Activated T-helper 17 cell treated with anti-CD3 and anti-CD28 coated beads, Interleukin-2, amount 50 U/mL, for 72 hours (primary cell): ENCODE results near the gene TNIP1. TPM values are rescaled to one million over a fixed set of nuclear protein-coding genes. Genes with fewer than 3 reads are reported as not detected.

Source experiments
- ATAC-seq: fragments of 150-1000 bp; cut with Tn5 transposase; replicated peaks from 2 replicates; pipeline ENCODE4 v1.10.0; 2021; ENCODE audit warnings: mild to moderate bottlenecking, moderate library complexity
- H3K27ac Mint-ChIP-seq: one replicate; pipeline ENCODE4 v1.8.0; 2022; ENCODE audit warnings: mixed read lengths
- H3K27me3 Mint-ChIP-seq: one replicate; pipeline ENCODE4 v1.8.0; 2022; ENCODE audit warnings: mixed read lengths
- H3K36me3 Mint-ChIP-seq: one replicate; pipeline ENCODE4 v1.8.0; 2022; ENCODE audit warnings: low read depth, mild to moderate bottlenecking, mixed read lengths
- H3K4me1 Mint-ChIP-seq: one replicate; pipeline ENCODE4 v1.8.0; 2022; ENCODE audit warnings: mixed read lengths
- H3K4me3 Mint-ChIP-seq: one replicate; pipeline ENCODE4 v1.8.0; 2022; ENCODE audit warnings: mild to moderate bottlenecking, mixed read lengths
- H3K9me3 Mint-ChIP-seq: one replicate; pipeline ENCODE4 v1.8.0; 2022; ENCODE audit warnings: mixed read lengths
- total RNA-seq, 2 donors: library from RNA; stranded (reverse); gene quantifications; one replicate each; pipeline ENCODE4 v1.2.3, GENCODE V29; 2022

The TNIP1 gene
- total RNA-seq, 2 donors from 2014 or later, result 316 to 609 TPM

DNA sequence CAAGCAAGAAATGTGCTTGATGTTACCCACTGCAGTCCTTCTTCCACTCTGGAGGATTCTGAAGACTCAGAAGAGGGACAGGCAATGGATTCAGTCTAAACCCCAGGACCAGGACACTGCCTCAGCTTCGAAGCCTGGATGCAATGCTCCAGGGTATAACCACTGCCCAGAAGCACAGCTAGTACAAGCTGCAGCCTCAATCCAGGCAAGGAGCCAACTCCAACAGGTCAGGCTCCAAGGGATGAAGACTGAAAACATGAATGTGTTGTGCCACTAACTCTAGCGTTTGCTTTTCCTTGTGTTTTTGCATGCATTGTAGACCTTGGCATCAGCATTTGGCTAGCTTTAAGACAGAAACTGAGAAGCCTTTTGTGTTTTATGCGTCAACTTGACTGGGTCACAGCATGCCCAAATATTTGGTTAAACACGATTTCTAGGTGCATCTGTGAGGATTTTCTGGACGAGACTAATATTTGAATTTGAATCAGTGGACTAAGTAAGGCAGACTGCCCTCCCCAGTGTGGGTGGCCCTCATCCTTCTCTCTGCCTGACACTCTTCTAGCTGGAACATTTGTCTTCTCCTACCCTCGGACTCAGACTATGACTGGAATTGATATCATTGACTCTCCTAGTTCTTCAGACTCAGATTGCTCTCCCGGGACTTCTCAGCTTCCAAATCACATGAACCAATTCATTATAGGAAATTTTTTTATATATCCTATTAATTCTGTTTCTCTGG, 81.0 kb downstream of the TNIP1 start:
- Mint-ChIP-seq H3K4me3 (no peak overlapping the region), H3K36me3 (no peaks in the 10 kb centered on the region), H3K27ac (no peak overlapping the region), H3K4me1 (no peaks in the 10 kb centered on the region), H3K9me3 (no peaks in the 10 kb centered on the region), H3K27me3 (peaks cover 7% of the 10 kb centered on the region)
- ATAC-seq, result no peak

DNA sequence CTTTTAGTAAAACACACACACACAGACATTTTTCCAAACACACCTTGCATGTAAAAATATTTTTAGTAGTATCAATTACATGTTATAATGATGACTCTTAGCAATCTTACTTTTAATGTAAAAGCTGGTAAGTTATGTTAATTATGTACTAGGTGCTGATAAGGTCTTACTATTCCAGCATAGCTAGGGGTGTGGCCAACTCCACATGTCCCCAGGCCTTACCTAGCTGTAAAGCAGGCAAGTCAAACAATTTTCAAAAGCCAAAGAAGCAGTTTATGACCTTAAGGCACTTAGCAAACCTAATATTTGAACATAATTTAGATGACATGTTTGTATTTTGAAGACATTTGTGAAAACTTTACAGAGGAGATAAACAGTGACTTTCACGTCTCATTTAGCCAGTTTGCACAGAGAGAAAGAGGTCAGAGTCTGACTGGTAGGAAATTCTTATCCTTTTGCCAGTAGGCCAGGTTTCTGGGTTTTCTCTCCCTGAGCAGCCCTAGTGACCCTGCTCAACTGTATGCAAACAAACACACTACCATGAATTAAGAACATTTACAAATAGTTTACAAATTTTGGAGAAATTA, 86.9 kb downstream of the TNIP1 start:
- no peaks in the 10 kb centered on the region for H3K27me3 Mint-ChIP-seq
- ATAC-seq, result no peak
- no peaks in the 10 kb centered on the region for H3K4me1 Mint-ChIP-seq
- H3K27ac Mint-ChIP-seq, result no peak overlapping the region
- no peak overlapping the region for H3K4me3 Mint-ChIP-seq
- H3K36me3 Mint-ChIP-seq, result no peaks in the 10 kb centered on the region
- H3K9me3 Mint-ChIP-seq, result peaks cover 9% of the 10 kb centered on the region

DNA sequence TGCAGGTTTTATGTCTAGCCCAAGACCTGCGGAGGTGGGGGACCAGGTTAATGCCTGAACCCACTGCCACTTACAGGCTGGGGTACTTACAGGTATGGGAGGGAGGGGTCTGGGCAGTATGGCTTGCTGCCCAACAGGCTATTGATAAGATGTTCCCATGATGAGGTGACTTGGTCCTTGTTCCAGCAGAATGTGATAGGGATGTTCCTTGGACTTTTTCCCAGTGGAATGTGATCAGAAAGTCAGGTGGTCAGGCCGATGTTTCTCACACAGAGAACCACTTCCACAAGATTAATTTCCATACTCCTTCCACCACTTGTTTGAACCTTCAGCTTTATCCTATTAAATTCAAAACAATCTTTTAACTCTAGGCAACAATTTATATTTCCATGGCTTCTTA, 87.4 kb downstream of the TNIP1 start:
- H3K9me3 Mint-ChIP-seq, result peaks cover 9% of the 10 kb centered on the region
- no peak overlapping the region for H3K27ac Mint-ChIP-seq
- H3K27me3 Mint-ChIP-seq, result no peaks in the 10 kb centered on the region
- ATAC-seq, result no peak
- H3K4me1 Mint-ChIP-seq, result no peaks in the 10 kb centered on the region
- H3K4me3 Mint-ChIP-seq, result no peak overlapping the region
- H3K36me3 Mint-ChIP-seq, result no peaks in the 10 kb centered on the region

DNA sequence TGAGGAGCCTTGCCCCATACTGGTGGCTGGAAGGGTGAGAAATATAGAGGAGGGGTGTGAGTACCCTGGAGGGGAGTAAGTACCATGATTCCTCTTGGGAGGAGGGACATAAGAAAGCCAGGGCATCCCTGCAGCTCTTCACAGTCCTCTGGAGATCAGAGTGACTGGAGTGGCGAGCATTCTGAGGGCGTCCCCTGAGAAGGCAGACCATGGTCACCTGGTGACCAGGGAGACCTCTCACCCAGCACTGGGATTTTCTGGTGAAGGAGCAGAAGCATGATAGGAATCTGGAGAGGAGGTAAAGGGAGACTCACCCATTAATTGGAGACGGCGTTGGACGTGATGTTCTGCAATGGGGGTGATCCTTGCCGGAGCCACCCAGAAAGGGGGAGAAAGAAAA, 88.1 kb downstream of the TNIP1 start:
- no peak for ATAC-seq
- no peaks in the 10 kb centered on the region for H3K36me3 Mint-ChIP-seq
- no peaks in the 10 kb centered on the region for H3K27me3 Mint-ChIP-seq
- H3K4me1 Mint-ChIP-seq, result no peaks in the 10 kb centered on the region
- peaks cover 9% of the 10 kb centered on the region for H3K9me3 Mint-ChIP-seq
- H3K27ac Mint-ChIP-seq, result no peak overlapping the region
- H3K4me3 Mint-ChIP-seq, result no peak overlapping the region

DNA sequence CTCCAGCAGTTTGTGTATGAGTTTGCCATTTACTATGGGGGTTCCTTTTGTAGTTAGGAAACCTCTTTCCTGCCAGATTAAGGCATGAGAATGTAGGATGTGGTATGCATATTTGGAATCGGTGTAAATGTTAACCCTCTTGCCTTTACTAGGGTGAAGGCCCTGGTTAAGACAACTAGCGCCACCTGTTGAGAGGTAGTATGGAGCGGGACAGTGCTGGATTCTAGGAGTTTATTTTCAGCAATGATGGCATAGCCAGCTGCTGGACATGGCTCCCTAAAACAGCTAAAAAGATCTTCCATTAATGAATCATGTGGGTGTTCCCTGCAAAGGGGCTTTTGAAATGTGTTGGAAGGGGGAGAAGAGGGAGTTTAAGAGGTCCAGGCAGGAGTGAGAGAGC, 91.1 kb downstream of the TNIP1 start:
- Mint-ChIP-seq H3K27me3 (no peaks in the 10 kb centered on the region), H3K4me1 (no peaks in the 10 kb centered on the region), H3K36me3 (no peaks in the 10 kb centered on the region), H3K27ac (no peak overlapping the region), H3K4me3 (no peak overlapping the region), H3K9me3 (peaks cover 9% of the 10 kb centered on the region)
- peak; percentile 44 for ATAC-seq

DNA sequence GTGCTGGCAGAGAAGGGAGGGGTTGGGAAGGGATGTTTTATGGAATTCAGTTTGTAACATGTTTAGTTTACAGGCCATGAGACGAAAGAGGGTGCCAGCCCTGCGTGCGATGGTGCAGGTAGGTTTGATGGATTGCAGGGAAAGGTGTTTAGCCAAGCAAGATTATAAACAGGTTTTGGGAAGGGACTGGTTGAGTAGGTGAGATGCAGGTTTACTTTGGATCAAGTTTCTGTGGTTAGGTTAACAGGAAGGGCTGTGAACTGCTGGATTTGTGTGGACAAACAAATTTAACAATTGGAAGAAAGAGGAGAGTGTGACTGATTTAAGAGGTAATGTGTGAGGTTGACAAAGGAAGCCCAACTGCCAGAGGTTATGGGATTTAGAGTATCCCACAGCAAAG, 93.1 kb downstream of the TNIP1 start:
- H3K9me3 Mint-ChIP-seq, result peaks cover 4% of the 10 kb centered on the region
- no peaks in the 10 kb centered on the region for H3K36me3 Mint-ChIP-seq
- no peaks in the 10 kb centered on the region for H3K4me1 Mint-ChIP-seq
- no peak overlapping the region for H3K27ac Mint-ChIP-seq
- H3K4me3 Mint-ChIP-seq, result no peak overlapping the region
- no peaks in the 10 kb centered on the region for H3K27me3 Mint-ChIP-seq
- no peak for ATAC-seq

Other genes starting within 250 kb of the TNIP1 start
- 1 to 10 TPM; 1.4 TPM for gene IRGM, start 234.5 kb downstream of the TNIP1 start, total RNA-seq
- 1 to 10 TPM in 1 of 2 donors, under 1 TPM in 1; 0.71 to 1.5 TPM for gene ZNF300, start 176.1 kb downstream of the TNIP1 start, total RNA-seq
- gene GPX3, start 60.4 kb downstream of the TNIP1 start, total RNA-seq, result not detected
- 100 to 1,000 TPM; 432 to 559 TPM for gene ANXA6, start 76.7 kb upstream of the TNIP1 start, total RNA-seq
- gene CCDC69, start 143.1 kb upstream of the TNIP1 start, total RNA-seq, result 10 to 100 TPM; 27.4 to 40.1 TPM
- 10 to 100 TPM; 32.2 to 41.1 TPM for gene GM2A, start 172.2 kb upstream of the TNIP1 start, total RNA-seq
- not detected for gene SLC36A3, start 222.7 kb upstream of the TNIP1 start, total RNA-seq